Spleen (tissue), 7 donors: ENCODE results near the gene DEPDC1.

Experiments used
- POLR2A ChIP-seq, 3 donors: fragments of 450-650 bp; IDR thresholded peaks; one replicate each; pipeline ENCODE4 v1.5.1; 2017; ENCODE audit warnings: antibody characterized with exemption in 3 of 3, mild to moderate bottlenecking in 1 of 3
- TF ChIP-seq, protein P1 (sequence below), 11 experiments: fragments of 200-600 bp in 7 of 11; fragments of 450-650 bp in 4 of 11; sonication (generic) in 4 of 11; IDR thresholded peaks in 8 of 11; conservative IDR thresholded peaks in 3 of 11; 1 replicate in 7 of 11; 2 replicates in 4 of 11; pipeline versions ENCODE4 v1.4.0 to v1.8.0; 2016 to 2021; ENCODE audit warnings: antibody characterized with exemption in 11 of 11, inconsistent platforms in 4 of 11, mild to moderate bottlenecking in 1 of 11
- donor health status: DM: no; HTN: no; CAD: no; lungs with moderate emphysema.
- donor health status: DM: no; HTN: no; CAD: no.
- donor health status: DM: no; HTN: no; CAD: no.

DNA sequence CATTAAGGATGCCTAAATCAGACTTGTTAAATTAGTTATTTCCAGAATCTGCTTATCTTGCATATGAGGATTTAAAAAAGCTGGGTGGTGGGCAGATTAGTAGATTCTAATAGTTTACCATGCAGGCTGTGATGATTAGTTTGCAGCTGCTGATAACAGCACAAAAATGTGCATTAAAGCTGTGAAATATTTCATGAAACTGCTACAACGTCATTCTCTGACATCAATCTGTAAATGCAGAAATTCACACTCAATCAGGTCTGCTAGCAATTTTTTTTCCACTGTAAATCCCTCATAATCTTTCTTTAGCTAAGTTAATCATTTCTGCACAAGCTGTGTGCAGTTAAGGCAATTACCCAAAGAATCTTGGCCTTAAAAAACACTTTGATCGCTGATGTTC, 37.8 kb downstream of the DEPDC1 start:
- TF ChIP-seq, protein P1, sequence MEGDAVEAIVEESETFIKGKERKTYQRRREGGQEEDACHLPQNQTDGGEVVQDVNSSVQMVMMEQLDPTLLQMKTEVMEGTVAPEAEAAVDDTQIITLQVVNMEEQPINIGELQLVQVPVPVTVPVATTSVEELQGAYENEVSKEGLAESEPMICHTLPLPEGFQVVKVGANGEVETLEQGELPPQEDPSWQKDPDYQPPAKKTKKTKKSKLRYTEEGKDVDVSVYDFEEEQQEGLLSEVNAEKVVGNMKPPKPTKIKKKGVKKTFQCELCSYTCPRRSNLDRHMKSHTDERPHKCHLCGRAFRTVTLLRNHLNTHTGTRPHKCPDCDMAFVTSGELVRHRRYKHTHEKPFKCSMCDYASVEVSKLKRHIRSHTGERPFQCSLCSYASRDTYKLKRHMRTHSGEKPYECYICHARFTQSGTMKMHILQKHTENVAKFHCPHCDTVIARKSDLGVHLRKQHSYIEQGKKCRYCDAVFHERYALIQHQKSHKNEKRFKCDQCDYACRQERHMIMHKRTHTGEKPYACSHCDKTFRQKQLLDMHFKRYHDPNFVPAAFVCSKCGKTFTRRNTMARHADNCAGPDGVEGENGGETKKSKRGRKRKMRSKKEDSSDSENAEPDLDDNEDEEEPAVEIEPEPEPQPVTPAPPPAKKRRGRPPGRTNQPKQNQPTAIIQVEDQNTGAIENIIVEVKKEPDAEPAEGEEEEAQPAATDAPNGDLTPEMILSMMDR (IDR thresholded peaks at IDR 0.05 in 8 of 11, conservative IDR thresholded peaks at IDR 0.05 in 3 of 11): no peak
- TF ChIP-seq POLR2A (IDR thresholded peaks at IDR 0.05): no peak
